Peyer's patch (tissue), 4 donors: ENCODE results near the gene SLC35D3. TPM values are rescaled to one million over a fixed set of nuclear protein-coding genes. Genes with fewer than 3 reads are reported as not detected.
"Not testable (repeated sequence)": the region's sequence is repeated elsewhere in the genome, so short reads cannot be mapped to it uniquely, and the experiment has no call there.

ENCODE experiments used
- DNase-seq, 3 donors: peaks; one replicate each; pipeline ENCODE4 v3.0.0-alpha.2; 2017 to 2019
- H3K27ac ChIP-seq, 4 donors: fragments of 200-600 bp; sonication (generic); one replicate each; pipeline ENCODE4 v1.5.1; 2016 to 2019
- H3K27me3 ChIP-seq, 2 donors: fragments of 200-600 bp; sonication (generic); one replicate each; pipeline ENCODE4 v1.5.1; 2019
- H3K36me3 ChIP-seq, 3 donors: fragments of 200-600 bp; sonication (generic); one replicate each; pipeline ENCODE4 v1.5.1; 2016 to 2019
- H3K4me1 ChIP-seq, 4 donors: fragments of 200-600 bp; sonication (generic); one replicate each; pipeline ENCODE4 v1.5.1; 2016 to 2019
- H3K4me3 ChIP-seq, 4 donors: fragments of 200-600 bp; sonication (generic); 1 replicate in 3 of 4; 2 replicates in 1 of 4; pipeline ENCODE4 v1.5.1; 2016 to 2019; ENCODE audit warnings: mild to moderate bottlenecking in 1 of 4
- H3K9me3 ChIP-seq, 4 donors: fragments of 200-600 bp; sonication (generic); one replicate each; pipeline ENCODE4 v1.5.1; 2016 to 2019; ENCODE audit warnings: mild to moderate bottlenecking in 1 of 4
- CTCF ChIP-seq, 6 experiments: fragments of 450-650 bp in 4 of 6; fragments of 200-600 bp in 2 of 6; sonication (generic) in 1 of 6; IDR thresholded peaks; one replicate each; pipeline ENCODE4 v1.5.1; 2017 to 2019; ENCODE audit warnings: antibody characterized with exemption in 6 of 6, mild to moderate bottlenecking in 3 of 6, moderate library complexity in 1 of 6
- POLR2A ChIP-seq, 2 donors: fragments of 450-650 bp; IDR thresholded peaks; one replicate each; pipeline ENCODE4 v1.5.1; 2017; ENCODE audit warnings: antibody characterized with exemption in 2 of 2, mild to moderate bottlenecking in 2 of 2, moderate library complexity in 2 of 2
- small RNA-seq, 2 donors: library from RNA; depleted of rRNA; stranded (forward); fragments of <200 nt; gene quantifications; one replicate each; pipeline ENCODE3, GENCODE V24; 2016
- total RNA-seq, 4 donors: library from RNA; depleted of rRNA; stranded (reverse); fragments of >200 nt; gene quantifications; one replicate each; pipeline ENCODE4 v1.1.0, GENCODE V29; 2016

SLC35D3 gene
- total RNA-seq, 4 donors from 2014 or later = 0.47 TPM; not detected in 3

GRCh38 chr6:136968837-136969236 is 46.7 kb downstream of the SLC35D3 start:
- Histone ChIP-seq H3K27ac (peak overlapping the region in 1 of 4 donors; percentile 15), H3K27me3 (no peaks in the 10 kb centered on the region), H3K36me3 (no peaks in the 10 kb centered on the region), H3K4me1 (peaks cover 0 to 4% (median 0%) of the 10 kb centered on the region in 4 donors), H3K4me3 (no peak overlapping the region), H3K9me3 (no peaks in the 10 kb centered on the region)
- no peak for DNase-seq
- no peak for TF ChIP-seq POLR2A (IDR thresholded peaks at IDR 0.05)
- no peak for TF ChIP-seq CTCF (IDR thresholded peaks at IDR 0.05)

GRCh38 chr6:136969433-136969832 is 47.3 kb downstream of the SLC35D3 start:
- no peaks in the 10 kb centered on the region for H3K9me3 ChIP-seq
- no peaks in the 10 kb centered on the region for H3K4me1 ChIP-seq
- H3K27me3 ChIP-seq = no peaks in the 10 kb centered on the region
- peak overlapping the region in 1 of 4 donors; percentile 15 for H3K27ac ChIP-seq
- DNase-seq = no peak
- no peak overlapping the region for H3K4me3 ChIP-seq
- TF ChIP-seq CTCF (IDR thresholded peaks at IDR 0.05) = no peak
- TF ChIP-seq POLR2A (IDR thresholded peaks at IDR 0.05) = no peak
- H3K36me3 ChIP-seq = no peaks in the 10 kb centered on the region

- no peaks in the 10 kb centered on the region for H3K36me3 ChIP-seq
- peak overlapping the region in 1 of 4 donors; percentile 15 for H3K27ac ChIP-seq
- no peak for DNase-seq
- TF ChIP-seq CTCF (IDR thresholded peaks at IDR 0.05) (no peak), POLR2A (IDR thresholded peaks at IDR 0.05) (no peak)
- no peaks in the 10 kb centered on the region for H3K27me3 ChIP-seq
- H3K4me3 ChIP-seq = no peak overlapping the region
- no peaks in the 10 kb centered on the region for H3K4me1 ChIP-seq
- no peaks in the 10 kb centered on the region for H3K9me3 ChIP-seq
Measured at GRCh38 chr6:136969930-136970329, 47.8 kb downstream of the SLC35D3 start.

- Histone ChIP-seq H3K36me3 (no peaks in the 10 kb centered on the region), H3K4me3 (no peak overlapping the region), H3K27ac (no peak overlapping the region), H3K9me3 (no peaks in the 10 kb centered on the region), H3K4me1 (no peaks in the 10 kb centered on the region), H3K27me3 (no peaks in the 10 kb centered on the region)
- no peak for DNase-seq
- TF ChIP-seq POLR2A (IDR thresholded peaks at IDR 0.05) (no peak), CTCF (IDR thresholded peaks at IDR 0.05) (no peak)
Measured at GRCh38 chr6:136971609-136972008, 49.5 kb downstream of the SLC35D3 start.

- not testable (repeated sequence) for H3K27ac ChIP-seq, H3K4me1 ChIP-seq, H3K9me3 ChIP-seq, H3K4me3 ChIP-seq, DNase-seq, H3K36me3 ChIP-seq, H3K27me3 ChIP-seq
Measured at GRCh38 chr6:136973781-136974180, 51.7 kb downstream of the SLC35D3 start.

Small RNA genes lying within 50 kb of the gene (small RNA-seq; reads per million reads assigned to genes)
- 0 reads per million in 2 donors for gene RF00019
- gene RPL35AP3 = 0 reads per million in 2 donors

Other genes starting within 250 kb of the SLC35D3 start
- 10 to 100 TPM; 14.2 to 46.2 (median 23.2) TPM for gene MAP3K5, start 129.8 kb upstream of the SLC35D3 start, total RNA-seq
- gene PEX7, start 99.7 kb upstream of the SLC35D3 start, total RNA-seq = 1 to 10 TPM; 3.0 to 7.1 (median 6.3) TPM
- 1 to 10 TPM in 2 of 4 donors, under 1 TPM in 1, not detected in 1; 0.47 to 2.5 (median 1.7) TPM for gene IL20RA, start 122.7 kb downstream of the SLC35D3 start, total RNA-seq